ENCODE measurements around the gene ZNF532.

GRCh38 chr18:59022167-59022945 lies 157.7 kb downstream of the ZNF532 start:
- TF ChIP-seq MYC (IDR thresholded peaks at IDR 0.05; ENCODE audit: low read depth, low read length) = no peak
- TF ChIP-seq, protein P1, sequence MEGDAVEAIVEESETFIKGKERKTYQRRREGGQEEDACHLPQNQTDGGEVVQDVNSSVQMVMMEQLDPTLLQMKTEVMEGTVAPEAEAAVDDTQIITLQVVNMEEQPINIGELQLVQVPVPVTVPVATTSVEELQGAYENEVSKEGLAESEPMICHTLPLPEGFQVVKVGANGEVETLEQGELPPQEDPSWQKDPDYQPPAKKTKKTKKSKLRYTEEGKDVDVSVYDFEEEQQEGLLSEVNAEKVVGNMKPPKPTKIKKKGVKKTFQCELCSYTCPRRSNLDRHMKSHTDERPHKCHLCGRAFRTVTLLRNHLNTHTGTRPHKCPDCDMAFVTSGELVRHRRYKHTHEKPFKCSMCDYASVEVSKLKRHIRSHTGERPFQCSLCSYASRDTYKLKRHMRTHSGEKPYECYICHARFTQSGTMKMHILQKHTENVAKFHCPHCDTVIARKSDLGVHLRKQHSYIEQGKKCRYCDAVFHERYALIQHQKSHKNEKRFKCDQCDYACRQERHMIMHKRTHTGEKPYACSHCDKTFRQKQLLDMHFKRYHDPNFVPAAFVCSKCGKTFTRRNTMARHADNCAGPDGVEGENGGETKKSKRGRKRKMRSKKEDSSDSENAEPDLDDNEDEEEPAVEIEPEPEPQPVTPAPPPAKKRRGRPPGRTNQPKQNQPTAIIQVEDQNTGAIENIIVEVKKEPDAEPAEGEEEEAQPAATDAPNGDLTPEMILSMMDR (IDR thresholded peaks at IDR 0.05; ENCODE audit: extremely low read depth in 1 of 2, insufficient read depth in 1 of 2, low read depth in 1 of 2, low read length in 2 of 2) = no peak
